IPS-18a (cell line): Measurements from ENCODE around the gene DOCK11.

Experiments used
- H3K27ac ChIP-seq: one replicate; pipeline ENCODE4 v1.5.1; 2013; ENCODE audit warnings: low read length
- H3K27me3 ChIP-seq: one replicate; pipeline ENCODE4 v1.6.1; 2013; ENCODE audit warnings: mild to moderate bottlenecking, low read length; ENCODE audit not compliant: control insufficient read depth, insufficient read depth
- H3K36me3 ChIP-seq: one replicate; pipeline ENCODE4 v1.6.1; 2013; ENCODE audit warnings: low read depth, low read length; ENCODE audit not compliant: control insufficient read depth
- H3K4me1 ChIP-seq: one replicate; pipeline ENCODE4 v1.6.1; 2013; ENCODE audit warnings: low read depth, low read length; ENCODE audit not compliant: control insufficient read depth
- H3K4me3 ChIP-seq: one replicate; pipeline ENCODE4 v1.5.1; 2013; ENCODE audit warnings: low read length
- H3K9ac ChIP-seq: one replicate; pipeline ENCODE4 v1.6.1; 2013; ENCODE audit warnings: mild to moderate bottlenecking, low read length, moderate library complexity
- H3K9me3 ChIP-seq: one replicate; pipeline ENCODE4 v1.6.1; 2013; ENCODE audit warnings: low read depth, low read length; ENCODE audit not compliant: control insufficient read depth

DOCK11 gene

DNA sequence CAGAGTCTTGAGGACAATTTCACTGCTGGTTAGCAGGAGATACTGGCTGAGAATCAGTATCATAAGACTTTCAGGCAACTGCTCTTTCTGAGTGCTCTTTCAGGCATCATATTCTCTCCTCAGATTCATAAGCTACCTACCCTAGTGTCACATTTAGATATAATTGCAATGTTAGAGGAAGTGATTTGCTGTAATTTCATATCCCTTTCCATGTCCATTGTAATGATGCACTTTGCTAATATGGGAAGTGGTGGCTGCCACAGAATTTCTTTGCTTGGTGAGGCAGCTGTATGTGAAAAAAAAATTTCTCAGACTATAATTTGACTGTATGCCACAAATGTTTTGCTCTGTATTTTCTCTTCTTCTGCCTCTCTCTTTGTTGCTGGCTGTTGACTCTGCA is 63.3 kb downstream of the DOCK11 start:
- no peaks in the 10 kb centered on the region for H3K36me3 ChIP-seq

DNA sequence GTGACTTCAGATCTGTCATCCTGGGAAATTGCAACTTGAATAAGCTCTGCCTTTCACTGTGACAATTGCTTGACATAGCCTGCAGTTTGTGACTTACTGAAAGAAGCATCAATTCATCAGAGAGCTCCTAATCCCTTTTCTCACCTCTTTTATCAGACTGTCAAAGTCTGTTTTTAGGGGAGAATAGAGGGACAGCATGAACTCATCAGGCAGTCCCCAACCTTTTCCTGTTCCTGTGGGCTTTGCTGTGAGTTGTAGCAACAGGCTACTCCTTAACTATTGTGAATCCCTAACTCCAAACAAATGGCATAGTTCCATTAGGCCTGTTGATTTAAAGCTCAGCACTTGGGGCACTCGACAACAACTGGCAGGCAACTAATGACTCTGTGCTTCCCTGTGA is 64.9 kb downstream of the DOCK11 start:
- H3K9ac ChIP-seq: no peak overlapping the region
- H3K4me1 ChIP-seq: peaks cover 14% of the 10 kb centered on the region
- no peak overlapping the region for H3K4me3 ChIP-seq
- H3K27ac ChIP-seq: no peak overlapping the region
- no peaks in the 10 kb centered on the region for H3K27me3 ChIP-seq
- H3K36me3 ChIP-seq: no peaks in the 10 kb centered on the region
- H3K9me3 ChIP-seq: peaks cover 18% of the 10 kb centered on the region

More for the DNA sequence above, 63.3 kb downstream of the DOCK11 start:
- Histone ChIP-seq H3K4me1 (peaks cover 14% of the 10 kb centered on the region), H3K27me3 (no peaks in the 10 kb centered on the region), H3K27ac (no peak overlapping the region), H3K4me3 (no peak overlapping the region), H3K9me3 (peaks cover 5% of the 10 kb centered on the region), H3K9ac (no peak overlapping the region)

DNA sequence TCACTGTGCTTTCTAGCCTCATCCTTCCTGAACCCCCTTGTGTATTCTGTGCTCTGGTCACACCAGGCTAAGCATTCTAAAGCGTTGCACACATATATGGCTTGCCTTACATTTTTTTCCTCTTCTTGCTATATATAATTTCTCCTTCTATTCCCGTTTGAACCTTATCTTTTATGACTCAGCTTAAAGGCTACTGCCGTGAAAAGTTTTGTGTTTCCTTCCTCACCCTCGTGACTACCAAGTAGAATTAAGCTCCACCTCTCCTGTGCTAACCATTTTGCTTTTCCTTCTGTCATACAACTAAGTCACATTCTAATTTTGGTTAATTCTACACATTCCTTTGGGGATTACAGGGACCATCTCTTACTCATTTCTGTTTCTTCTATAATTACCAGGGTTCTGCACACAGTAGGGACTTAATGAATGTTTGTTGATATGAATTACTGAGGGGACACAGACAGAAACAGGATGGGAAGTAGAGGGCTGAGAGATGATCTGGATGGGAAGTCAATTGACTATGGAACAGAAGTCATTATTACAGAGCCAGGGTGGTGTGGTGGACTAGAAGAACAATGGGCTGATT is 67.1 kb downstream of the DOCK11 start:
- Histone ChIP-seq H3K9me3 (peaks cover 23% of the 10 kb centered on the region), H3K27ac (no peak overlapping the region), H3K36me3 (no peaks in the 10 kb centered on the region), H3K27me3 (no peaks in the 10 kb centered on the region), H3K9ac (no peak overlapping the region), H3K4me1 (peaks cover 14% of the 10 kb centered on the region), H3K4me3 (no peak overlapping the region)

DNA sequence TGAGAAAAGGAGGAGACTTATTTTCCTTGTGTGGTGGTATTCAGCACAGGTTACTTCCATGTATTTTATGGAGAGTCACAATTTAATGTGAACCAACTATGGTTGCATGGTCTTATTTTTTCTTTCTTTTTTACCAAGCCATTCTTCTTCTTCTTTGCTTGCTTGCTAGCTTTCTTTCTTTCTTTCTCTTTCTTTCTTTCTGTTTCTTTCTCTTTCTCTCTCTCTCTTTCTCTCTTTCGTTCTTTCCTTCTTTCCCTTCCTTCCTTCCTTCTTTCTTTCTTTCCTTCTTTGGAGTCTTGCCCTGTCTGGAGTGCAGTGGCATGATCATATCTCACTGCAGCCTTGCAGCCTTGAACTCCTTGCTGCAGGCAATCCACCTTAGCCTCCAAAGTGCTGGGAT is 68.9 kb downstream of the DOCK11 start:
- Histone ChIP-seq H3K4me3 (no peak overlapping the region), H3K9me3 (peaks cover 27% of the 10 kb centered on the region), H3K4me1 (peaks cover 14% of the 10 kb centered on the region), H3K36me3 (no peaks in the 10 kb centered on the region), H3K27ac (no peak overlapping the region), H3K9ac (no peak overlapping the region), H3K27me3 (no peaks in the 10 kb centered on the region)

DNA sequence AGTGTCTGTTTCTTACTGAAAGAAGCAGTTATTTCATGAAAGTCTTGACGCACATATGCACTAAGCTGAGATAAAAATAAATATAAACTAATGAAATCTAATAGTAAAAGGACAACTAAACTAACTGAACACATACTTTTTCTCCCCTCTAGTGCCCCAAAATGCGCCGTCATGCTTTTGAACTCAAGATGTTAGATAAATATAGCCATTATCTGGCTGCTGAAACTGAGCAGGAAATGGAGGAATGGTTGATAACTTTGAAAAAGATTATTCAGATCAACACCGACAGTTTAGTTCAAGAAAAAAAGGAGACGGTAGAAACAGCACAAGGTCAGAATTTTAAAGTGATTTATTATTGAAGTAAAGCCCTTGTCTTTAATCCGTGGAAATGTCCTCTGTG is 70.2 kb downstream of the DOCK11 start:
- H3K27ac ChIP-seq: no peak overlapping the region
- no peak overlapping the region for H3K4me3 ChIP-seq
- peaks cover 6% of the 10 kb centered on the region for H3K4me1 ChIP-seq
- H3K27me3 ChIP-seq: no peaks in the 10 kb centered on the region
- no peaks in the 10 kb centered on the region for H3K36me3 ChIP-seq
- no peak overlapping the region for H3K9ac ChIP-seq
- H3K9me3 ChIP-seq: peaks cover 35% of the 10 kb centered on the region

DNA sequence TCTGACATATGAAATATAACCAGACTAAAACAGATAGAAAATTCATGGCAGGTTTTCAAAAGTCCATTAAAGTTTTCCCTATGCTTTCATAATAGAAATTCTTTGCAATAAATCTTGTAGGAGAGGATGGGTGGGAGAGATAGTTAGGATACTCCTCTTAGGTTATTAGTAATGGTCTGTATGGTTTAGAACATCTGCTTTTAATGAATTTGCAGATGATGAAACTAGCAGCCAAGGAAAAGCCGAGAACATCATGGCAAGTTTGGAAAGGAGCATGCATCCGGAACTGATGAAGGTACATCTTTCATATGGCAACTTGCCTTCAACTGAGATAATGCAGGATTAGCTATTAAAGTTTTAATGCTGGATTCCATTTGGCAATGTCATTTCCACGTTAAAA is 70.7 kb downstream of the DOCK11 start:
- Histone ChIP-seq H3K9ac (no peak overlapping the region), H3K27ac (no peak overlapping the region), H3K4me3 (no peak overlapping the region), H3K9me3 (peaks cover 37% of the 10 kb centered on the region), H3K27me3 (no peaks in the 10 kb centered on the region), H3K4me1 (peaks cover under 1% of the 10 kb centered on the region), H3K36me3 (no peaks in the 10 kb centered on the region)

DNA sequence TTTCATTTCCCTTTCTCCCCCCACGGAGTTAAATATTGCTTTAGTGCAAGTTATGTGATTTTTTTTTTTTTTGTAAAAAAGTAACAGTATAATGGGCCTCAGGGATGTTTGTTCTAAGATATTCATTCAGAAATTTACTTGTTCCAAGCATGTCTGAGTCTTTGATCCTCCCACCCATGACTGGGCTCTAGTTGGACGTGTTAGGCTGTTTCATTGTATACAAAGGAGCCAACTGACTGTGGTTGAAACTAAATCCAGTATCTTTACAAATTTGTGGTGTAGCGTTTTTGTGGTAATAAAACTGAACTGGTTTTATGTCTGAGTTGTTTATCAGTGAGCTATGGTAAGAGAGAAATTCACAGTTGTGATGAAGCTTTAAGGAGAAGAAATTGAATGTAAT is 74.1 kb downstream of the DOCK11 start:
- H3K4me3 ChIP-seq: no peak overlapping the region
- H3K9me3 ChIP-seq: peaks cover 29% of the 10 kb centered on the region
- H3K4me1 ChIP-seq: no peaks in the 10 kb centered on the region
- no peaks in the 10 kb centered on the region for H3K36me3 ChIP-seq
- H3K27ac ChIP-seq: no peak overlapping the region
- no peak overlapping the region for H3K9ac ChIP-seq
- H3K27me3 ChIP-seq: no peaks in the 10 kb centered on the region

DNA sequence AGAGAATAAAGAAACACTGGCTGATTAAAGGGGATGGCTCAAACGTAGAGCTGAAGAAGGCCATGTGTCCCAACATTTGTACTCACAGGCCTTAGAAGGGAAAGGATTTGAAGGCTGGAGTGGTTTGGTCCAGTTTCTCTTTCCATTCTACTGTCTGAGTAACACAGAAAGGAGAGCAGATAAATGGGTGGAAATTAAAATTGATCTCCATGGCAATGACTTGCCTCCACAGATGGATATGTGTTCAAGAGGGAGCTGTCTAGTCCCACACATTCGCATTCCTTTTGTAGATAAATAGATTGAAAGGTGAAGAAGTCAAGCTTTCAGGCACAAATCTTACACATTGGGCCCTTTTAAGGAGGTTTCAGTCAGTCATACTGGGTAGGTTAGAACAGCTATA is 74.6 kb downstream of the DOCK11 start:
- no peaks in the 10 kb centered on the region for H3K4me1 ChIP-seq
- no peaks in the 10 kb centered on the region for H3K36me3 ChIP-seq
- H3K9ac ChIP-seq: no peak overlapping the region
- peaks cover 27% of the 10 kb centered on the region for H3K9me3 ChIP-seq
- H3K27me3 ChIP-seq: no peaks in the 10 kb centered on the region
- H3K27ac ChIP-seq: no peak overlapping the region
- H3K4me3 ChIP-seq: no peak overlapping the region

DNA sequence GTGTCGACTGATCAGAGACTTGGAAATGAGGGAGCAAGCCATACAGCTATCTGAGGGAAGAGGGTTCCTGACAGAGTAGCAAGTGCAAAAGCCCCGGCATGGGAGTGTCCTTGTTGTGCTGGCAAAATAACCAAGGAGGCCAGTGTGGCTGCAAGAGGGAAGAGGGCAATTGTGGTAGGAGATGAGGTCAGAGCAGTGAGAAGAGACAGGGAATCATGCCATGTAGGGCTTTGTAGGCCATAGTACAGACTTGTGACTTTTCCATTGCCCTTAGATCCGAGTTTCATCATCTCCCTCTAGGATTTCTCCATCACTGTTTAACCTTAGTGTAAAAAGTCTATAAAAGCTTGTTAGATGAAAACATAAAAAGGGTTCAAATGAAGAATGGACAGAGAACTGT is 76.2 kb downstream of the DOCK11 start:
- H3K36me3 ChIP-seq: no peaks in the 10 kb centered on the region
- H3K4me1 ChIP-seq: no peaks in the 10 kb centered on the region
- no peak overlapping the region for H3K9ac ChIP-seq
- peaks cover 22% of the 10 kb centered on the region for H3K9me3 ChIP-seq
- H3K27me3 ChIP-seq: no peaks in the 10 kb centered on the region
- H3K27ac ChIP-seq: no peak overlapping the region
- no peak overlapping the region for H3K4me3 ChIP-seq

DNA sequence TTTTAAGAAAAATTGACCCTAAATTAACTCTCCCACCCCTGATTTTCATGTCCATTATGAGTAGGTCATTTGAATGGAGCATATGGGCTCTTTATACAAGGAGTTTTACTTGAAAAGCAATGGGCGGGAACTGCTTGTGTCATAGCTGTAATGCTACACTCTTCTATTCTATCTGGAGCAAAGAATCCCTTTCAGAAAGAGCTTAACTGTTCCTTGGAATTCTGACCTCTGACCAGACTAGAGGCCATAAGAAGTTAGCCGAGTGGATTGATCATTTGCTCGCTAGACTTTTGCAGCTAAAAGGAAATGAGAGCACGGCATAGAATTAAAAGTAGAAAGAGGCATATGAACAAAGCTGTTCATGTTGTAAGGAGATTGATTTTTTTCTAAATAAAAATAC is 79.1 kb downstream of the DOCK11 start:
- Histone ChIP-seq H3K9ac (no peak overlapping the region), H3K4me3 (no peak overlapping the region), H3K27ac (no peak overlapping the region), H3K27me3 (no peaks in the 10 kb centered on the region), H3K36me3 (no peaks in the 10 kb centered on the region), H3K9me3 (peaks cover 18% of the 10 kb centered on the region), H3K4me1 (no peaks in the 10 kb centered on the region)

DNA sequence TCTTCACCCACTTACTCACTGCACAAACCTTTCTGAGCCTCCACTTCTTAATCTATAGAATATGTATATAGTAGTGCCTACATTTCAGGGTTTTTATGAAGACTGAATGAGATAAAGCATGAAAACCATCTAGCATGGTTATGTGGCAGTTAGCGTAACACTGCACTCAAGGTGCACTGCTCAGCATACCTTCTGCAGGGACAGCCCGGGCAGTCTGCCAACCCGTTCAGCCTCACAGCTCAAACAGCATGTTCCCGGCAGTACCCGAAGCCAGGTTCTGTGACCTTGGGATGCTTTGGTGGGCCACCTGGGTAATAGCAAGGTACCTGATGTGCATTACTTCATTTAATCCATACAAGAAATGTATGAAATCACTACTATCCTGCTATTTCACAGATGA is 81.4 kb downstream of the DOCK11 start:
- no peaks in the 10 kb centered on the region for H3K4me1 ChIP-seq
- H3K4me3 ChIP-seq: no peak overlapping the region
- no peaks in the 10 kb centered on the region for H3K36me3 ChIP-seq
- peaks cover 3% of the 10 kb centered on the region for H3K9me3 ChIP-seq
- H3K27ac ChIP-seq: no peak overlapping the region
- no peaks in the 10 kb centered on the region for H3K27me3 ChIP-seq
- no peak overlapping the region for H3K9ac ChIP-seq

DNA sequence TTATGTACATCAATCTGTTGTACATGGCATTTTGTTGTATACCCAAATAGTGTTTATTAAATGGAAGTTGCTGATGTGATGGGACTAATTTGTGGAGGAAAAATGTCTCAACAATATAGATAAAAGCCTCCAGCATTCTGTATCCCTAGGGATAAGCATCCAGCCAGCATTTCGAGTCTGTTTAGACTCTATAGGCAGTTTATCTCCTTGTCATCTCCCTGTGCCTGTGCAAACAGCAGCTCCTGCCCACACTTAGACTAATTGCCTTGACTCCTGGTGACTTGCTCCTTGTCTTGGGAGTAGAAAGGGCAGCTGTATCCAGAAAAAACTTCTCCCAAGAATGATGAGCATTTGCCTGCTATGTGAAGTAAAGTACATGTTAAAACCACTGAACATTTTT is 83.8 kb downstream of the DOCK11 start:
- Histone ChIP-seq H3K9ac (no peak overlapping the region), H3K27me3 (no peaks in the 10 kb centered on the region), H3K27ac (no peak overlapping the region), H3K4me1 (no peaks in the 10 kb centered on the region), H3K9me3 (peaks cover 6% of the 10 kb centered on the region), H3K4me3 (no peak overlapping the region), H3K36me3 (no peaks in the 10 kb centered on the region)
